OCI-LY3 (cell line): ENCODE results near the gene SAE1.

Source experiments
- H2AFZ ChIP-seq: fragments of 200-600, 300-600 bp; shearing (Covaris generic); 2 replicates; pipeline ENCODE4 v1.6.0; 2014; ENCODE audit warnings: antibody characterized with exemption, low read depth, low read length
- H3K27ac ChIP-seq: fragments of 200-600, 300-600 bp; sonication (generic); 2 replicates; pipeline ENCODE4 v1.5.1; 2014; ENCODE audit warnings: mild to moderate bottlenecking, low read length, moderate library complexity, mixed read lengths
- H3K27me3 ChIP-seq: fragments of 200-600, 300-600 bp; sonication (generic); 2 replicates; pipeline ENCODE4 v1.6.1; 2014; ENCODE audit warnings: low read depth, low read length, mixed read lengths
- H3K36me3 ChIP-seq: fragments of 200-600, 300-600 bp; sonication (generic); replicated peaks from 2 replicates; pipeline ENCODE3; 2014; ENCODE audit warnings: low read depth, low read length, mixed read lengths
- H3K4me1 ChIP-seq: fragments of 300-600, 200-600 bp; sonication (generic); 2 replicates; pipeline ENCODE4 v1.6.1; 2014; ENCODE audit warnings: low read length, mixed read lengths
- H3K4me2 ChIP-seq: fragments of 200-600, 300-600 bp; sonication (generic); 2 replicates; pipeline ENCODE4 v1.6.1; 2014; ENCODE audit warnings: low read length, mixed read lengths
- H3K4me3 ChIP-seq: fragments of 300-600, 200-600 bp; sonication (generic); 2 replicates; pipeline ENCODE4 v1.5.1; 2014; ENCODE audit warnings: antibody characterized with exemption, mild to moderate bottlenecking, low read length, moderate library complexity
- H3K79me2 ChIP-seq: fragments of 300-600, 200-600 bp; shearing (Covaris generic); 2 replicates; pipeline ENCODE4 v1.6.1; 2014; ENCODE audit warnings: mild to moderate bottlenecking, low read length, mixed read lengths
- H3K9ac ChIP-seq: fragments of 300-600, 200-600 bp; shearing (Covaris generic); 2 replicates; pipeline ENCODE4 v1.6.0; 2014; ENCODE audit warnings: mild to moderate bottlenecking, low read length, moderate library complexity
- H3K9me3 ChIP-seq: fragments of 200-600, 300-600 bp; shearing (Covaris generic); 2 replicates; pipeline ENCODE4 v1.6.1; 2014; ENCODE audit warnings: low read length, mixed read lengths; ENCODE audit not compliant: insufficient read depth
- H4K20me1 ChIP-seq: fragments of 200-600, 300-600 bp; sonication (generic); 2 replicates; pipeline ENCODE4 v1.6.1; 2016; ENCODE audit warnings: low read length, mixed read lengths; ENCODE audit not compliant: insufficient read depth
- EZH2phosphoT487 ChIP-seq: fragments of 200-600 bp; shearing (Covaris generic); IDR thresholded peaks from 2 replicates; pipeline ENCODE4 v1.6.1; 2018; ENCODE audit warnings: antibody characterized with exemption, mixed run types, low read depth
- TF ChIP-seq, protein P1 (sequence below): fragments of 200-600, 300-600 bp; sonication (generic); IDR thresholded peaks from 2 replicates; pipeline ENCODE4 v1.5.1; 2014; ENCODE audit warnings: antibody characterized with exemption, low read length, low read depth

The SAE1 gene

DNA sequence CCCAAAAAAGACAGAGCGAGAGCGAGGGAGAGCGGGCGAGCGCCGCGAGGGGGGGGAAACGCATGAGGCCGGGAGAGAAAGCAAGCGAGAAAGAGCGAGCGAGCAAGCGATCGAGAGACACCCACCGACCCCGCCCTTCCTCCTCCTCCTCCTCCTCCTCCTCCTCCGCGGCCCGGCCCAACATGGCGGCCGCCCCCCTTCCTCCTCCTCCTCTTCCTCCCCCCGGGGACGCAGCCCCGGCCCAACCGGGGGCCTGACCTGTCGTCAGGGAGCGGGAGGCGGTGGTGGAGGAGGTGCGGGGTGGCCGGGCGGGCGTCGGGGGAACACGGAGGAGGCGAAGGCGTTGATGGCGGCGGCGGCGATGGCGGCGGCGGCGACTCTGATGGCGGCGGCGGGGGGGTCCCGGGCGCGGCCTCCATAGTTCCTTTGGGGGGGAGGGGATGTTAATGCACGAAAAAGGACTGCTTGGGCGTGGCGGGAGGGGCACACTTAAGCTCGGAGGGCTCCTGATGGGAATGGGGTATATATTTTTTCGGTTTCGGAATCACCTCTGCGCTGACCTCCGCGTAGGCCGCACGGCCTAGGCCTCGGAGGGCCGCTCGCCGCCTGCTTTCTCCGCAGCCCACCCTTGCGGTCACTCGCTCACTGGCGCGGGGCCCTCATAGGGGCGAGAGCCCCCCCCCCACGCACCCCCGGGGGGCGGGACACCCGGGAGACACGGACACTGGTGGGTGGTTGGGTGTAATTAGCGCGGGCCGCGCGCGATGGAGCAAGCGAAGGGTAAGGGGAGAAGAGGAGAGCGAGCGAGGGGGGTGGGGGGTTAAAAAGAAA is 18.3 kb upstream of the SAE1 start:
- peaks cover 6% of the 10 kb centered on the region for H3K27me3 ChIP-seq
- peaks cover 37% of the 10 kb centered on the region for H3K36me3 ChIP-seq
- H4K20me1 ChIP-seq: no peaks in the 10 kb centered on the region
- peak overlapping the region; percentile 89 for H3K4me3 ChIP-seq
- peak overlapping the region; percentile 100 for H3K9ac ChIP-seq
- H2AFZ ChIP-seq: no peak overlapping the region
- H3K27ac ChIP-seq: peak overlapping the region; percentile 92
- H3K79me2 ChIP-seq: peaks cover 47% of the 10 kb centered on the region
- H3K4me1 ChIP-seq: peaks cover 27% of the 10 kb centered on the region
- TF ChIP-seq, protein P1, sequence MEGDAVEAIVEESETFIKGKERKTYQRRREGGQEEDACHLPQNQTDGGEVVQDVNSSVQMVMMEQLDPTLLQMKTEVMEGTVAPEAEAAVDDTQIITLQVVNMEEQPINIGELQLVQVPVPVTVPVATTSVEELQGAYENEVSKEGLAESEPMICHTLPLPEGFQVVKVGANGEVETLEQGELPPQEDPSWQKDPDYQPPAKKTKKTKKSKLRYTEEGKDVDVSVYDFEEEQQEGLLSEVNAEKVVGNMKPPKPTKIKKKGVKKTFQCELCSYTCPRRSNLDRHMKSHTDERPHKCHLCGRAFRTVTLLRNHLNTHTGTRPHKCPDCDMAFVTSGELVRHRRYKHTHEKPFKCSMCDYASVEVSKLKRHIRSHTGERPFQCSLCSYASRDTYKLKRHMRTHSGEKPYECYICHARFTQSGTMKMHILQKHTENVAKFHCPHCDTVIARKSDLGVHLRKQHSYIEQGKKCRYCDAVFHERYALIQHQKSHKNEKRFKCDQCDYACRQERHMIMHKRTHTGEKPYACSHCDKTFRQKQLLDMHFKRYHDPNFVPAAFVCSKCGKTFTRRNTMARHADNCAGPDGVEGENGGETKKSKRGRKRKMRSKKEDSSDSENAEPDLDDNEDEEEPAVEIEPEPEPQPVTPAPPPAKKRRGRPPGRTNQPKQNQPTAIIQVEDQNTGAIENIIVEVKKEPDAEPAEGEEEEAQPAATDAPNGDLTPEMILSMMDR: no peak
- TF ChIP-seq EZH2phosphoT487: no peak
- peak overlapping the region; percentile 85 for H3K4me2 ChIP-seq
- no peaks in the 10 kb centered on the region for H3K9me3 ChIP-seq

DNA sequence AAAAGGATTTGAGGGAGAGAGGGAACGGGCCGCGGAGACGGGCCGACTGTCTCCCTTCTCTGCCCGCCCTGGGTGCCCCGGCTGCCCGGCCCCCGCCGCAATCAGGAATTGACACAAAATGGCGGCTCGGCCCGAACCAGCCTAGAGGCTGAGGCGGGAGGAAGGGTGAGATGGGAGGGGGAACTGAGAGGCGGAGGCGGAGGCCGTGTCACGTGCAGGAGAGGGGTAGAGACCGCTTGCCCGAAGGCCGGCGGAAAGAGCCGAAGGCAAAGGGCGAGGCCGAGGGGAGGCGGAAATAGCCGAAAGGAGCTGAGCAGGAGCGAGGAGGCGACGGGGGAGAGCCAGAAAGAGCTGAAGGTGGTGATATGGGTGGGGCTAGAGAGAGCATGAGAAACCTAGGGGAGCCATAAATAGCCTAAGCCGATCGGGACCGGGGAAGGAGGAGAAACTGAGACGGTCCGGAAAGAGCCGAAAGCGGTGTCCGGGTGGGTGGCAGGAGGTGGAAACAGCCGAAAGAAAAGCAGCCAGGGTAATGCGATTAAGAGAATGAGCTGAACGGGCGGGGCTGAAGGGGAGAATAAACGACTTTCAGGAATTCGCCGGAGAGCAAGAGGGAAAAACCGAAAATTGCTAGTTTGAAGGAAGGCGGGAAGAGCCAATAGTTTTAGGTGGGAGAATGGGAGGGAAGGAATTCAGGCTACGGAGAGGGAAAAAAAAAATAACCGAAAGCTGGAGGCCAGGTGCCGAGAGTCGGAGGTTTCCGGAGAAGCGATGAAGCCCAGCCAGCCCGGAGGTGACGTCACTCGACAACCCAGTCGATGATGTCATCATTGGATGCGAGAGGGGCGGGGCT is 17.4 kb upstream of the SAE1 start, which contains the start of gene ZC3H4:
Gene ZC3H4 (minus strand): TSS at position 780 of the 853 bp plus-strand sequence. CDS start 1,192 bp downstream, outside the sequence.
- Histone ChIP-seq H4K20me1 (no peaks in the 10 kb centered on the region), H3K9me3 (no peaks in the 10 kb centered on the region), H3K79me2 (peaks cover 39% of the 10 kb centered on the region), H3K4me1 (peaks cover 27% of the 10 kb centered on the region), H3K4me2 (peak within 1 kb of the TSS; percentile 85), H3K27me3 (peaks cover 6% of the 10 kb centered on the region), H3K4me3 (peak within 1 kb of the TSS; percentile 89), H3K36me3 (peaks cover 31% of the 10 kb centered on the region), H3K27ac (peak within 1 kb of the TSS; percentile 92), H3K9ac (peak within 1 kb of the TSS; percentile 100), H2AFZ (peak within 1 kb of the TSS; percentile 16; the same call in 1 of the 2 replicates)
- no peak for TF ChIP-seq EZH2phosphoT487
- TF ChIP-seq, protein P1: no peak

DNA sequence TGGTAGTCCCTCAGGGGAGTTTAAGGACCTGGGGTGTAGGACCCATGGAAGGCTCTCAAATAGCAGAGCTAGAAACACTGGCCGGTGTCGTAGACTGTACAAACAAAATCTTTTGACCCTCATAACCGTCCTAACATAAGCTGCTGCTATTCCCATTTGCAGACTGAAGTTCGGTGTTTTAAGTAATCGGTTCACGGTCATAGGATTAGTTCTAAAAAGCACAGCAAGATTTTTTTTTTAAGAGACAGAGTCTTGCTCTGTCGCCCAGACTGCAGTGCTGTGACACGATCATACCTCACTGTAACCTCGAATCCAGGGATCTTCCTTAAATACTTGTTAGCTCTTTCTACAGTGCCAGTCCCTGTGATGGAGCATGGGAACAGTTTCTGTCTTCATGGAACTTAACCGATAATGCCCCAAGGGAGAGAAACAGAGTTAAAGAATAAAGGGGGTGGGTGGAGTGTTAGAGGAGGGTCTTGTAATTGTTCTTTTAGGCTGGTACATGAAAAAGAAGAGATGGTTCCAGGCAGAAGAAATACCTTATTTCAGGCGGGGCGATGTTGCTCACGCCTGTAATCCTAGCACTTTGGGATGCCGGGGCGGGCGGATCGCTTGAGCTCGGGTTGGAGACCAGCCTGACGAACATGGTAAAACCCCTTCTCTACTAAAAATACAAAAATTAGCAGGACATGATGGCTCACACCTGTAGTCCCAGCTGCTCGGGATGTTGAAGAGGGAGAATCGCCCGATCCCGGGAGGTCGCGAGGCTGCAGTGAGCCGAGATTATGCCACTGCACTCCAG is 16.6 kb upstream of the SAE1 start:
- Histone ChIP-seq H3K36me3 (peaks cover 25% of the 10 kb centered on the region), H3K9me3 (no peaks in the 10 kb centered on the region), H3K79me2 (peaks cover 30% of the 10 kb centered on the region), H3K27me3 (peaks cover 6% of the 10 kb centered on the region), H3K9ac (peak overlapping the region; percentile 100), H3K4me1 (peaks cover 20% of the 10 kb centered on the region), H3K4me3 (peak overlapping the region; percentile 89), H2AFZ (peak overlapping the region; percentile 16; the same call in 1 of the 2 replicates), H3K4me2 (peak overlapping the region; percentile 80), H3K27ac (peak overlapping the region; percentile 92), H4K20me1 (no peaks in the 10 kb centered on the region)
- TF ChIP-seq, protein P1: no peak
- TF ChIP-seq EZH2phosphoT487: no peak
